Medulla oblongata (tissue), 1 donor: Measurements from ENCODE around the gene SRRM4.
"Not testable (repeated sequence)": the region's sequence is repeated elsewhere in the genome, so short reads cannot be mapped to it uniquely, and the experiment has no call there.

Source experiments
- DNase-seq: peaks from one replicate; pipeline ENCODE4 v3.0.0-alpha.2; 2015; ENCODE audit errors: extremely low spot score

Gene SRRM4

DNA sequence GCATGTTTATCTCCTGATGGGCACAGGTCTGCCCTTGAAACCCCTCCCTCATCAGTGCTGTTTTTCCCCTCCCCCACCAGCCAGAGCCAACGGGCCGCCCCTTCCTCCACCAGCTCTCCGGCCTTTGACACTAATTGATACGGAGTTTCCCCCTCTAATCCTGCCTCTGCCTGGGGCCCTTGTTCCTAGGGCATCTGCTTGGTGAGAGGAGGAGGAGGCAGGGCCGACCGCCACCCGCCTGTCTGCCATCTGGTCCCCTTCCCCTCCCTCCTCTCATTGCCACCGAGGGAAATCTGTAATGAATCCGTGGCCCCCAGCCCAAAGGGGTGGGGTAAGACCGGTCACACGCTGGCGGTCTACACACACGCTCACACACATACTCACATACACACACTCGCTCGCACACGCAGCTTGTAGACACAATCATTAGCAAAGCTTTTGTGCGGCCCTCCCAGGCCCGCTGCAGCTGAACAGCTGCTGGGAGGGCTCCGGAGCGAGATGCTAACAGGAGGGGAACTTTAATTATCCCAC is 27.4 kb downstream of the SRRM4 start:
- DNase-seq = no peak

DNA sequence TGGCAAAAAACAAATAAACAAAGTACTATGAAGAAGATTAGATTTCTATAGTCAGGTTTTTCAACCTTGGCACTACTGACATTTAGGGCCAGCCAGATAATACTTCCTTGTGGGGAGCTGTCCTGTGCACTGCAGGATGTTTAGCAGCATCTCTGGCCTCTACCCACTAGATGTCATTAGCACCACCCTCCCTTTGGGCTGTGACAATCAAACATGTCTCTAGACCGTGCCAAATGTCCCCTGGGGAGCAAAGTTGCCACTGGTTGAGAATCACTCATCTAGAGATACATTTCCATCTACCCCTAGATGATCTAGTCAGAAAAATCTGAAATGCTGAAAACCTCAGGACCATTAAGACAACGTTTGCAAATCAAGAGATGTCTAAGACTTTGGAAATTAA is 29.9 kb downstream of the SRRM4 start:
- no peak for DNase-seq

GRCh38 chr12:119012179-119012578 is 30.8 kb downstream of the SRRM4 start:
- DNase-seq = no peak

GRCh38 chr12:119013023-119013422 is 31.7 kb downstream of the SRRM4 start:
- no peak for DNase-seq

DNA sequence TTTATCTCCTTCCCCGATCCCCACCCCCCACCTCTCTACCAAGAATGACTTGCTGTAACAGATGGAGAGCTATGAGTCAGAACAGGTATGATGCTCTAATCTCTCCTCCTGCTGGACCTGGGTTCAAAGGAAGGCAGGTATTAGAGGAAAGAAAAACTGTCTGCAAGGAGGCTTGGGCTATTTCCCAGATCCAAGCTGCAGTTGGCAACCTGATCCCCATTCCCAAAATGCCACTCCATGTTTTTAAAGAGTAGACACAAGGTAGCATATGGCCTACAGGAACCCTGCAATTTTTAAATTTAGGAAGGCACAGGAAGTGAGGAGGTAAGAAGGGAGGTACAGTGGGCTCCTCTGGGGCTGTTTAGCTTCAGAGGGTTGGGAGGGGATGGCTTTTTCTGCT is 33.0 kb downstream of the SRRM4 start:
- no peak for DNase-seq

DNA sequence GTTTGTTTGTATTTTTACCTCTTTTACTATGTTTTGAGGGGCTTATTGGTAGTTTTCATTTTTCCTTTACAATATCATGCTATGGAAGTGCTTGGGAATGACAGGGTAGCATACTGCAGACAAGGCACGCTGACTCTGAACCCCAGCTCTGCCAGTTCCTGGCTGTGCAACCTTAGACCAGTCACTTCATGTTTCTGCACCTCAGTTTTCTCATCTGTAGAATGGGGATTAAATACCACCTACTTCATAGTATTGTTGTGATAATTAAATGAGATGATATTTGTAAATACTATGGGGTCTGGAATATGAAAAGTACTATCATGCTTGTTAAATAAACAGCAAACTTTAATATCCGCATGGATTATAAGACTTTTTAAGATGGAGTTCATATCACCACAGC is 35.4 kb downstream of the SRRM4 start:
- DNase-seq = no peak

DNA sequence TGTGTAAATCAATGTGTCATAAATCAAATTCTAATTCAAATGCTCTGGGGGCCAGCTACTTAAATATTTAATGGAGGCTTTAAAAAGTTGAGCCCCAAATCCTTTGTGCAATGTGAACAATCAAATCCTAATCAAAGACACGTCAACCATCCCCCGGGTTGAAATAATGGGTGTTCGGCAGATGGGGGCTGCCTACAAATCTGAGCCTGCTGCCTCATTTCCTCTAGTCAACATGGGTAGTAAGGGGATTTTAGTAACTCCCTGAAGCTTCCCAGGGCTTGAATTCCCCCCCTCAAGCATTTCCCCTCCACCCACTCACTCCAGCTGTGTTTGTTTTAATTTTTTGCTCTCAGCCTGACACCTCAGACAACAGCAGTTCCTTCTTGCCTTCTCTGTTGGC is 37.8 kb downstream of the SRRM4 start:
- no peak for DNase-seq

DNA sequence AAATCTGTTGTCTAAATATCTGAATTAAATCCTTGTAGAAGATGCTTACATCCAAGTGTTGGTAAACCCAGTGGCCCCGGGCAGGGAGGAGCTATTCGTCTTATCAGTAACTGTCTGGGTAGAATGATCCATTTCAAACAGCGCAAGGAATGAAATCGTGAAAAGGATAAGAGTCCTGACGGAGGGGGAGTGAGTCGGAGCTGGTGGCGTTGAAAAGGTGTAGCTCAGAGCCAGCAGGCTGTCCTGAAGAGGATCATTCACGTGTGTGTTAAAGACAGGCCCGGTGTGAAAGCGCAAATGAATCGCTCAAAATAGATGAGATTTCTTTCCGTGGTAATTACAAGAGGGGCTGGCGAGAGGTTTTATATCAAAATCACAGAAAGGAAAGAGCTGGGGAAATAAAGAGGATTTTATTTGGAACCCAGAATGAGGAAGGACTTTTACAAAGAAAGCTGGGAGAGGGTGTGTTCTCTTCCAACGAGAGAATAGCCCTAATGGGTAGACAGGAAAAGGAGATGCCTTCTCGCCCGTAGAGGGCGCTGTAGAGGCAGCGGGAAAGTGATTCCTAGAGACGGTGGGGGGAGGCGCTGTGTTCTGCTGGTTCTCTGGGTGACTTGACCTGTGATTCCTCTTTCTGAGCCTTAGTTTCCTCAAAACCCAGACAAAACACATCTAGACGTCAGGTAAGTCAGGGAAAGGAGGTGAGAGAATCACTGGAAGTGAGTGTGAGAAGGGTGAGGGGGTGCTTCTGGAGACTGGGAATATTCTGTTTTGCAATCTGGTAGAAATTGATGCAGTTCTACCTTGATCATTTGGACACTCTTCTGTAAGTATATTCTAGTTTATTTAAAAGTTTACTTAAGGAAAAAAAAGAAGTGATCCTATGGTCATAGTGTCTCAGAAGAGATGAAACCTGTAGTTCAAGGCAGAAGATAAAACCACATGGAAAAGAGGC is 39.3 kb downstream of the SRRM4 start:
- peak; percentile 14 for DNase-seq

GRCh38 chr12:119024356-119024755 is 43.0 kb downstream of the SRRM4 start:
- DNase-seq = no peak

DNA sequence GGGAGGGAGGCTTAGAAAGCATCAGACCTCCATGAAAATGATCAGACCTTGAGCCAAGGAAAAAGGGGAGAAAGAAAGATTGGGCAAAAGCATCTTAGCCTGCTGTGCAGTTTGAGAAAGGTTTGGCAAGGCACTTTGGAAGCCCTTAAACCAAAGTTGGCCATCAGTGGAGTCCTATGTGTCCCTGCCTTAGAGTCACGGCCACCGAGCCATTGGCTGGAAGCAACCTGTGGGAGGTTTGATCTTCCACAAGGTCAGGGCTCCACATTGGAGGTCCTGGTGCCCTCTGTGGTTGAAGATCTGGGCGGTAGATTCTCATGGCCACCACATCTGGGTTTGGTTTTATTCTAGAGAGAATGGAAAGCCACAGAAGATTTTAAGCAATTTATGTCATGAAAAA is 44.4 kb downstream of the SRRM4 start:
- DNase-seq = no peak

DNA sequence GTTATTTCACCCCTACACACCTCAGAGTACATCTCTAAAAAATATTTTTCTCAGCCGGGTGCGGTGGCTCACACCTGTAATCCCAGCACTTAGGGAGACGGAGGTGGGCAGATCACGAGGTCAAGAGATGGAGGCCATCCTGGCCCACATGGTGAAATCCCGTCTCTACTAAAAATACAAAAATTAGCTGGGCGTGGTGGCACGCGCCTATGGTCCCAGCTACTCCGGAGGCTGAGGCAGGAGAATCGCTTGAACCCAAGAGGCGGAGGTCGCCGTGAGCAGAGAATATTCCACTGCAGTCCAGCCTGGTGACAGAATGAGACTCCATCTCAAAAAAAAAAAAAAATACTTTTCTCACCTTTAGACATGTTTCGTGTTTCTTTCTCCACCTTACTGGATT is 52.0 kb downstream of the SRRM4 start:
- not testable (repeated sequence) for DNase-seq

GRCh38 chr12:119036878-119037825 is 55.8 kb downstream of the SRRM4 start:
- DNase-seq = peak; percentile 38

- no peak for DNase-seq
These were observed 62.8 kb downstream of the SRRM4 start for GRCh38 chr12:119044094-119044493.

DNA sequence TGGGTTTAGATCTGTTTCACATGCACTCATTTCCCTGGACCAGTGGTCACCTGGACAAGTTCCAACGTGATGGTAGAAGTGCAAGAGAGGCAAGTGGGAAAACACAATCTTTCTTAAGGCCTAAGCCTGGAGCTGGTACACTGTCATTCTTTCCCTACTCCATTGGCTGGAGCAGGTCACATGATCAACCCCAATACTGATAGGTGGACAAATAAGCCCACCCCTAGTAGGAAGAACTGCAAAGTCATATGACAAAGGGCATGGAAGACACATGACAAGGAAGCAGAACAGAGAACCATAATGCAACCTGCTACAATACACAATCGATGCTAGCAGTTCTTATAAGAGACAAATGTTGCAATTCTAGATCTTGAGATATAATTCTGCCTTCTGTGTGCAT is 66.3 kb downstream of the SRRM4 start:
- no peak for DNase-seq

DNA sequence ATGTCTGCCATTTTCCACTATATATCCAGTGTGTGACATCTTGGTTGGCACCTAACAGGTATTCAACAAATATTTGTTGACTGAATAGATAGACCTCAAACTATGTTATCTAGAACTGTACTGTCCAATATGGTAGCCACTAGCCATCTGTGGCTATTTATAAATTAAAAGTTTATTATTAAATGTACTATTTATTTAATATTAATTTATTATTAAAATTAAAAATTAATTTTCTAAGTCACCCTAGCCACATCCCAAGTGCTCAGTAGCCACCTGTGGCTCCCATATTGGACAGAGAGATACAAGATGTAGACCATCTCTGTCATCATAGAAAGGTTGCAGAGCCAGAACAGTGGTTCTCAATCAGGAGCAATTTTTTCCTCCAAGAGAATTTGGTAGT is 69.3 kb downstream of the SRRM4 start:
- no peak for DNase-seq

GRCh38 chr12:119051474-119051873 is 70.1 kb downstream of the SRRM4 start:
- no peak for DNase-seq

DNA sequence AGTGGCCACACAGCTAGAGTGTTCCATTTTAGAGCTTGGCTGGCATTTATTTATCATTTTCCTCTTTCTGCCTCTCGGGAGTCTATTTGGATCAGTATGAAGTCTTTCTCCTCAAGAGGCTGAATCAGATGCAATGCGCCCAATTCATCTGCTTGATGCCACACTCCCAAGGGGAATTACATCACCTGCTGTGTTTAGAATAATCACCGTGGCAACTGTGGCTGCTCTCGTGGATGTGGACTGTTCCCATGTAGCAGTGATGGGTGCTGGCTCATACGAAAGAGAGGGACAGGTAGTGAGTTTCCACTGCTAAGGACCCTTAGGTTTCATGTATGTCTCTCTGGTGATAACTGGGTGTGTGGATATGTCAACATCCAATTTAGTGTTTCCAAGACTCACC is 70.7 kb downstream of the SRRM4 start:
- DNase-seq = no peak

- DNase-seq = no peak
These were observed 74.6 kb downstream of the SRRM4 start for GRCh38 chr12:119055977-119056376.

- peak; percentile 31 for DNase-seq
These were observed 79.8 kb downstream of the SRRM4 start for GRCh38 chr12:119060847-119061796.

GRCh38 chr12:119068129-119068856 is 87.0 kb downstream of the SRRM4 start:
- DNase-seq = no peak
